ENCODE measurements around the gene TINAGL1. TPM values are rescaled to one million over a fixed set of nuclear protein-coding genes. Genes with fewer than 3 reads are reported as not detected.
A peak's percentile ranks its signal among the peaks of the same experiment; 100 is the strongest.

The TINAGL1 gene
- total and polyA plus RNA-seq, 2 donors (not counting 1 experiment from before 2014, with no cell fraction given): 3.0 to 92.5 TPM

DNA sequence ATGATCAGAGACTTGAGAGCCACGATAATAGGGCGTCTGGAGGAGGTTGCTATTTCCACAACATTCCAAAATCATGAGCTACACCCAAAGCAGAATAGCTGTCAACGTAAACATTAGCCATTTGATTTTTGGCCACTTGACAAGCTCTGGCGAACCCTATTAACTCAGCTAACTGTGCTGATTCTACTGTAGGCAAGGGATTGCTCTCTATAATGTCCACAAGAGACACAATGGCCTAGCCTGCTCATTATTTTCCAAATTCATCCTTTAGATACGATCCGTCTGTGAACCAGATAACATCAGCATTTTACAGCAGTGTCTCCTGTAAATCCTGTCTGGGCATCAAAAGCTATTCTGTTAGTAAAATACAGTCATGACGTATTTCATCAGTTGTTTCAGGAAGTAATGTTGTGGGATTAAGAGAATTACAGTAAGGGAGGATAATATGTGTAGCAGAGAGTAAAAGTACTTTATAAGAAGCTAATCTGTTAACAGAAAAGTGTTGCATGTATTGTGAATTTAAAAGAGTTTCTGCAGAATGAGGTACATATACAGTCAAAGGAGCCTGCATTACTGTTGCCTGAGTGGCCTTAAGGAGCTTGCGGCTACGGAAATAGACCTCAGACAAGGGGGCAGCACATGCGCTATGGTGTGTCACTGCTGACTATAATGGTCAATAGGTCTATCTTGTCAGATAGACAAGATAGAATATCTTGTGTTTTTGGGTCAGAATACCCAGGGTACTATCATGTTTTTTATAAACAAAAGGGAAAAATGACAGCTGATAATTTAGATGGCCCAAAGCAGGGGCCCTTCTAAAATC lies 44.9 kb upstream of the TINAGL1 start:
- H2AFZ ChIP-seq (ENCODE audit: low read length): peak overlapping the region; percentile 10
- H3K36me3 ChIP-seq (ENCODE audit: control insufficient read depth, insufficient read depth, low read length): no peaks in the 10 kb centered on the region
- no peak overlapping the region for H3K9ac ChIP-seq (ENCODE audit: insufficient read depth, low read length)
- no peaks in the 10 kb centered on the region for H3K27me3 ChIP-seq (ENCODE audit: control insufficient read depth, insufficient read depth, low read length)
- TF ChIP-seq EZH2 (IDR thresholded peaks at IDR 0.05; ENCODE audit: low read length, missing control alignments): no peak
- TF ChIP-seq, protein P1, sequence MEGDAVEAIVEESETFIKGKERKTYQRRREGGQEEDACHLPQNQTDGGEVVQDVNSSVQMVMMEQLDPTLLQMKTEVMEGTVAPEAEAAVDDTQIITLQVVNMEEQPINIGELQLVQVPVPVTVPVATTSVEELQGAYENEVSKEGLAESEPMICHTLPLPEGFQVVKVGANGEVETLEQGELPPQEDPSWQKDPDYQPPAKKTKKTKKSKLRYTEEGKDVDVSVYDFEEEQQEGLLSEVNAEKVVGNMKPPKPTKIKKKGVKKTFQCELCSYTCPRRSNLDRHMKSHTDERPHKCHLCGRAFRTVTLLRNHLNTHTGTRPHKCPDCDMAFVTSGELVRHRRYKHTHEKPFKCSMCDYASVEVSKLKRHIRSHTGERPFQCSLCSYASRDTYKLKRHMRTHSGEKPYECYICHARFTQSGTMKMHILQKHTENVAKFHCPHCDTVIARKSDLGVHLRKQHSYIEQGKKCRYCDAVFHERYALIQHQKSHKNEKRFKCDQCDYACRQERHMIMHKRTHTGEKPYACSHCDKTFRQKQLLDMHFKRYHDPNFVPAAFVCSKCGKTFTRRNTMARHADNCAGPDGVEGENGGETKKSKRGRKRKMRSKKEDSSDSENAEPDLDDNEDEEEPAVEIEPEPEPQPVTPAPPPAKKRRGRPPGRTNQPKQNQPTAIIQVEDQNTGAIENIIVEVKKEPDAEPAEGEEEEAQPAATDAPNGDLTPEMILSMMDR (conservative IDR thresholded peaks at IDR 0.05 in 1 of 2, IDR thresholded peaks at IDR 0.05 in 1 of 2; ENCODE audit: low read depth in 1 of 2, low read length in 2 of 2): no peak
- H4K20me1 ChIP-seq (ENCODE audit: control insufficient read depth, extremely low read depth, insufficient read depth, low read length): no peaks in the 10 kb centered on the region
- peak; percentile 74 to 80 for DNase-seq (ENCODE audit: low read depth in 2 of 2)
- no peak overlapping the region for H3K4me3 ChIP-seq (replicated peaks in 1 of 4; ENCODE audit: control extremely low read depth in 1 of 4, insufficient read depth in 1 of 4, low read depth in 3 of 4, low read length in 4 of 4)
- H3K9me3 ChIP-seq (ENCODE audit: control insufficient read depth, insufficient read depth, low read depth, low read length): no peaks in the 10 kb centered on the region
- no peak overlapping the region for H3K27ac ChIP-seq (ENCODE audit: insufficient read depth, low read length)
- H3K4me1 ChIP-seq (ENCODE audit: control insufficient read depth, extremely low read depth, insufficient read depth, low read length): peaks cover 9% of the 10 kb centered on the region
- H3K4me2 ChIP-seq (ENCODE audit: extremely low read depth, insufficient read depth, low read length): peak overlapping the region; percentile 77
- H3K79me2 ChIP-seq (ENCODE audit: control insufficient read depth, insufficient read depth, low read length): no peaks in the 10 kb centered on the region

DNA sequence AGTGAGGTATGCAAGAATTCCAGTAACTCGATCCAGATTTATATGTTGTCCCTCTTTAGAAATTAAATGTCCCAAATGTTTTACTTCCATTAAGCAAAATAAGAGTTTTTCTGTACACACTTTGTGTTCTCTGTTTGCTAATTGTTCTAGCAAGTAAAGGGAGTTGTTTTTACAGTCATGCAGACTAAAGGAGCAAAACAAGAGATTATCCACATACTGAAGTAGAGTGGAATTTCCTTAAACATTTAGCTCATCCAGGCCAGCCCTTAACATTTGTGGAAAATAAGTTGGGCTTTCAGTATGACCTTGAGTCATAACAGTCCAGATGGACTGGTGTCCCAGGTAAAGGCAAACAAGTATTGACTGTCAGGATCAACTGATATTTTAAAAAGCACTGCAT lies 44.1 kb upstream of the TINAGL1 start:
- Histone ChIP-seq H3K27ac (ENCODE audit: insufficient read depth, low read length) (no peak overlapping the region), H3K9ac (ENCODE audit: insufficient read depth, low read length) (no peak overlapping the region), H3K36me3 (ENCODE audit: control insufficient read depth, insufficient read depth, low read length) (no peaks in the 10 kb centered on the region), H4K20me1 (ENCODE audit: control insufficient read depth, extremely low read depth, insufficient read depth, low read length) (no peaks in the 10 kb centered on the region), H3K4me2 (ENCODE audit: extremely low read depth, insufficient read depth, low read length) (no peak overlapping the region), H3K4me3 (replicated peaks in 1 of 4; ENCODE audit: control extremely low read depth in 1 of 4, insufficient read depth in 1 of 4, low read depth in 3 of 4, low read length in 4 of 4) (no peak overlapping the region), H2AFZ (ENCODE audit: low read length) (no peak overlapping the region), H3K79me2 (ENCODE audit: control insufficient read depth, insufficient read depth, low read length) (no peaks in the 10 kb centered on the region), H3K9me3 (ENCODE audit: control insufficient read depth, insufficient read depth, low read depth, low read length) (no peaks in the 10 kb centered on the region), H3K4me1 (ENCODE audit: control insufficient read depth, extremely low read depth, insufficient read depth, low read length) (peaks cover 9% of the 10 kb centered on the region), H3K27me3 (ENCODE audit: control insufficient read depth, insufficient read depth, low read length) (no peaks in the 10 kb centered on the region)
- DNase-seq (ENCODE audit: low read depth in 2 of 2): peak in 1 of 2 donors; percentile 23
- TF ChIP-seq, protein P1 (conservative IDR thresholded peaks at IDR 0.05 in 1 of 2, IDR thresholded peaks at IDR 0.05 in 1 of 2; ENCODE audit: low read depth in 1 of 2, low read length in 2 of 2): no peak

DNA sequence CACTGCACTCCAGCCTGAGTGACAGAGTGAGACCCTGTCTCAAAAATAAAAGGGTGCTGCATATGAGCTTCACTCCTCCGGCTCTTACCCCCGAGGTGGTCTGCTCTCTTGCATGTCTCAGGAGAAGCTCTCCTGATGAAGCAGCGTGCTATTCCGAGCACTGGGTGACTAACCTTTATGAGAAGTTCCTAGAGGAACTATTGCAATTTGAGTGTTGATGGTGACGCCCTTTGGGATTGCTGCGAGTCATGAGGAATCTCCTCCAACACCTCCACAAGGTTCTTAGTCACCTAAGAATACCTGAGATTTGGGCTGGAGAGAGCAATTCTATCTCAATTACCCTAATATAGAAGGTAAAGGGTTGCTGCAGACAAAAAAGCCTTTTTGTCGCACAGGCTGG lies 40.8 kb upstream of the TINAGL1 start:
- H3K79me2 ChIP-seq (ENCODE audit: control insufficient read depth, insufficient read depth, low read length): no peaks in the 10 kb centered on the region
- no peaks in the 10 kb centered on the region for H4K20me1 ChIP-seq (ENCODE audit: control insufficient read depth, extremely low read depth, insufficient read depth, low read length)
- H3K9me3 ChIP-seq (ENCODE audit: control insufficient read depth, insufficient read depth, low read depth, low read length): no peaks in the 10 kb centered on the region
- H3K36me3 ChIP-seq (ENCODE audit: control insufficient read depth, insufficient read depth, low read length): no peaks in the 10 kb centered on the region
- H3K27me3 ChIP-seq (ENCODE audit: control insufficient read depth, insufficient read depth, low read length): peaks cover 2% of the 10 kb centered on the region
- peak in 1 of 2 donors; percentile 9 for DNase-seq (ENCODE audit: low read depth in 2 of 2)
- TF ChIP-seq, protein P1 (conservative IDR thresholded peaks at IDR 0.05 in 1 of 2, IDR thresholded peaks at IDR 0.05 in 1 of 2; ENCODE audit: low read depth in 1 of 2, low read length in 2 of 2): no peak
- no peak for TF ChIP-seq EZH2 (IDR thresholded peaks at IDR 0.05; ENCODE audit: low read length, missing control alignments)
- H2AFZ ChIP-seq (ENCODE audit: low read length): no peak overlapping the region
- H3K27ac ChIP-seq (ENCODE audit: insufficient read depth, low read length): no peak overlapping the region
- H3K4me2 ChIP-seq (ENCODE audit: extremely low read depth, insufficient read depth, low read length): no peak overlapping the region
- no peak overlapping the region for H3K4me3 ChIP-seq (replicated peaks in 1 of 4; ENCODE audit: control extremely low read depth in 1 of 4, insufficient read depth in 1 of 4, low read depth in 3 of 4, low read length in 4 of 4)
- H3K9ac ChIP-seq (ENCODE audit: insufficient read depth, low read length): no peak overlapping the region
- H3K4me1 ChIP-seq (ENCODE audit: control insufficient read depth, extremely low read depth, insufficient read depth, low read length): peaks cover 7% of the 10 kb centered on the region

Data from fibroblast of lung (primary cell).